HG03159 (cell line): ENCODE results near the gene RNU6-9.

ENCODE experiments used
- ATAC-seq: cut with Tn5 transposase; IDR thresholded peaks from one replicate; pipeline ENCODE4 v1.9.1; 2021; ENCODE audit warnings: mild to moderate bottlenecking, moderate library complexity; ENCODE audit not compliant: unreplicated experiment

RNU6-9 gene

GRCh38 chr19:931860-932647 is 38.8 kb downstream of the RNU6-9 start:
- no peak for ATAC-seq

- no peak for ATAC-seq
Observed at GRCh38 chr19:932648-933552, 39.6 kb downstream of the RNU6-9 start.

- no peak for ATAC-seq
Observed at GRCh38 chr19:933553-933882, 40.2 kb downstream of the RNU6-9 start.

- ATAC-seq: no peak
Observed at GRCh38 chr19:934197-934840, 41.0 kb downstream of the RNU6-9 start.

GRCh38 chr19:934865-935479 is 41.7 kb downstream of the RNU6-9 start:
- ATAC-seq: no peak

- ATAC-seq: no peak
Observed at GRCh38 chr19:936175-936546, 42.9 kb downstream of the RNU6-9 start.

GRCh38 chr19:937259-937694 is 44.0 kb downstream of the RNU6-9 start:
- ATAC-seq: no peak

GRCh38 chr19:938233-938923 is 45.1 kb downstream of the RNU6-9 start:
- ATAC-seq: no peak

GRCh38 chr19:939439-939838 is 46.2 kb downstream of the RNU6-9 start:
- no peak for ATAC-seq

- ATAC-seq: no peak
Observed at GRCh38 chr19:939922-940321, 46.6 kb downstream of the RNU6-9 start.

GRCh38 chr19:940591-941291 is 47.5 kb downstream of the RNU6-9 start:
- no peak for ATAC-seq

GRCh38 chr19:941292-942132 is 48.2 kb downstream of the RNU6-9 start:
- no peak for ATAC-seq

- ATAC-seq: no peak
Observed at GRCh38 chr19:942133-942645, 48.9 kb downstream of the RNU6-9 start.
